Stimulated activated CD4-positive, alpha-beta T cell treated with anti-CD3 and anti-CD28 coated beads, Interleukin-2, amount 100 ng/mL, for 24 hours (primary cell): ENCODE measurements around the gene FAM118A.
"Not testable (repeated sequence)": the region's sequence is repeated elsewhere in the genome, so short reads cannot be mapped to it uniquely, and the experiment has no call there.

ENCODE experiments used
- DNase-seq, 2 donors: peaks; one replicate each; pipeline ENCODE4 v3.0.0-alpha.2; 2020

The FAM118A gene

DNA sequence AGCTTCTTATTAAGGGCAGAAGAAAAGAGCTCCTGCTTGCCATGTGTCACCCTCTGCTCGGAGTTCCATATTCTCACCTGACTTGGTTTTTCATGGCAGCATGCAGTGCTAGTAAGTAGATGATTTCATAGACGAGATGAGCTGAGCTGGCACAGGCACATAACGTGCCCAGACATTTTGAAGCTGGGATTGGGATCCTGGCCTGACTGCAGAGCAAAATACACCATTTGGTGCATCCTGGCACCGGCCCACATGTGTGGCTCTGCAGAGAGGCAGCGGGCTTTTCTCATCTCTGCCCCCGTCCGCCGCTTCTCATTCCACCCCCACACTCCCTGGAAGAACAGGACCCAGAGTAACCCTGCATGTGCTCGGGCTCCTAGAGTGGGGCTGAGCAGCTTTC lies 24.8 kb downstream of the FAM118A start:
- no peak for DNase-seq

DNA sequence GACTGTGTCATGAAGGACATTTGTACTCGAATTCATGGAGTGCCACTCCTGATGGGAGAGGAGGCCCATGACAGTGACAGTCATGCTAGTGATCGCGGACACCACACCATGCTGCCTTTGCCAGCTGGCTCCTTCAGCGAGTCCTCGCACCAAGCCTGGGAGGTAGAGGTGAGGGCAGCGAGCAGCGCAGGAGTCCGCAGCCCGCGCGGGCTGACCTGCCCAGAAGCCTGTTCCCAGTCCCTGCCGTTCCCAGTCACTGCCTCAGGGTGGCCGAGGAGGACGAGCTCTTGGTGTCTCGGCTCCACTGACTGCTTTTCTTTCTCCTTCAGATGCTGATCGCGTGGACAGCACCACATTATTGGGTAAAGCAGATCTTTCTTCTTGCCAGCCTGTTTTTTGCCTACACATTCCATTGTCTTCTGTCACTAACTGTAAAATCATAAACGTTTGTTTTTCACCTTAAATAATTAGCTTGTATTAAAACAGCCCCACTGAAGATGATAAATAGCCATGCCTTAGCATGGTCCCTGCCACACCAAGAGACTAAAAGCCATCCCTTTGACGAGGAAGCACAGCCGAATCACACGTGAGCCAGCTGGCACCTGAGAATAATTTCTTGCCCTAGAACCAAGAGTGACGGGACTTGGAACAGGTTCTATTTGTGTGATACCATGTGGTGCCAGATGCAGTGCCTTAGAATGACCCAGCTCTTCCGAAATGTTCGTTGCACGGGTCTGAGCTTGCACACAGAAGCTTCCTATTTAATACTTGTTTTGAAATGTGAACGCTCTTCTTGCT lies 25.5 kb downstream of the FAM118A start:
- DNase-seq: no peak

DNA sequence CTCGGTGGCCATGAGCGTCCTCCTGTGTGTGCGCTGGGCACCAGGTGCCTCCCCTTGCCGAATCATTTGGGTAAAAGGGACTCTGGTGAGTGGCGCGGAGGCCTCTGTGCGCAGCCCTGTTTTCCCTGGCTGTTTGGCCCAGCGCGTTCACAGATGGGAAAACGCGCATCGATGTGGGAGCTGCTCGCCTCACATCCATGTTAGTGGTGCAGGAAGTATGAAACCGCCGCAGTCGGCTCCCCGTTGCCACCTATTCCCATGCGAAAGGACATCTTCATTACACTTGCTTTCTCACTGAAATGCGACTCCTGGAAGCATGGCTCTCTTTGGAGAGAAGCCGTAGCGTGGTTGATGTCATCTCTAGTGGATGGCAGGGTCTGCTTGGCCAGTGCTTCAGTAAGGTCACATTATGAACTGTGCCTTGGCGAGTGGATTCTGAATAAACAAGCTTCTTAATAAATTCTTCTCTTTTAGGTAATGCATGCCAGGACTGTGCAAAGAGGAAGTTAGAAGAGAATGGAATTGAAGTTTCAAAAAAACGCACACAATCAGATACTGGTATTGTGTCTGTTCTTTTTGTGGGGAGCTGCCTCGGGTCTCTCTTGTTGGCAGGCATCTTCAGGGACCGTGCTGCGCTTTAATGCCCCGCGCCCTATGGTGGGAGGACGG lies 26.3 kb downstream of the FAM118A start:
- no peak for DNase-seq

DNA sequence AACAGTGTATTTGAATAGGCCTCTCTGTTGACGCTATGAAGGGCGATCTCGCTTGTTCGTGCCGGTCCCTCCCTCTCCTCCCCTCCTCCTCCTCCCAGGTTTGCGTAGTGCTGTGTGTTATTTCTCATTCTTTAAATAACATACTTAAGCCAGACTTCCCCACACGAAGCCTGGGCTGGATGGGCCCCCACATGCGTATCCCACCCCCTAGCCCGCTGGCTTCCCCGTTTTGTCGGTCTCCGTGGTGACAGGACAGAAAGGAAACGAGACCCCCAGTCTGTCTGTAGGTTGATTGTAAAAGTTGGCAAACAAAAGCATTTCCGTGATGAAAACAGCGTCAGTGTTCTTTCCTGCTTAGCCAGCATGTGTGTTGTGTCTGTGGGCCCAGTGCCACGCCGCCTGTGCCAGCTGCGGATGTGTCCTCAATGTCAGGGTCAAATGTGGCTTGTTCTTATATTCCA lies 27.3 kb downstream of the FAM118A start:
- DNase-seq: no peak

DNA sequence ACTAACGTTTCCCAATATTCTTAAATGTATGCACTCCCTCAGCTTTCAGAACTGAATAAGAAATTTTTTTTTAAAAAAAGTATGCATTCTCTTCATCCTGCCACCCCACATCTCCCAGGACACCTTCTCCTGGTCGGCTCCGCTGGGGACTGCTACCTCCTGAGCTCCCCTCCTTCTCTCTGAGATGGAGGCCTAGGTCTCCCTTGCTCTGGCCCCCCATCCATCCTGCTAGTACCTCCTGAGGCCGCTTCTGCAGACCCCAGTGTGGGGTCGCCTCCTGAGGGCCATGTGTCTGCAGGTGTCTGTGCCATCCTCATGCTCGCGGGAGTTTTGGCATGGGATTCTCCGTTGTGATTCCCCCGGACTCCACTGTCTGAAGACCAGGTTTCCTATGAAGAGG lies 27.8 kb downstream of the FAM118A start:
- no peak for DNase-seq

DNA sequence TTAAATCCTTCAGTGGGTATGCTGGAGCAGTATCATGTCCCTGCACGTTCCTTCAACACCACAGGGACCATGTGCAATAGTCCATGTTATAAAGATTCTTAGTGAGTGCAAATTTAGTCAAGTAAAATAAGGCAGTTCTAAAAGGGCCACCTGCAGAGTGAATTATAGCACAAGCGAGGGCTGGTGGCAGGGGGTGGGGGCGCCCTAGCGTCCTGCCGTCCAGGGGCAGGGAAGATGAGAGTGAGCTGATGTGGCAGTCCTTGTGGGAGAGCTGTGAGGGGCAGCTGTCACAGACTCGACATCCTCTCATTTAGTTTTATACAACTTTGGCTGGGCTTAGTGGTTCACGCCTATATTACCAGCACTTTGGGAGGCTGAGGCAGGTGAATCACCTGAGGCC lies 29.1 kb downstream of the FAM118A start:
- no peak for DNase-seq

DNA sequence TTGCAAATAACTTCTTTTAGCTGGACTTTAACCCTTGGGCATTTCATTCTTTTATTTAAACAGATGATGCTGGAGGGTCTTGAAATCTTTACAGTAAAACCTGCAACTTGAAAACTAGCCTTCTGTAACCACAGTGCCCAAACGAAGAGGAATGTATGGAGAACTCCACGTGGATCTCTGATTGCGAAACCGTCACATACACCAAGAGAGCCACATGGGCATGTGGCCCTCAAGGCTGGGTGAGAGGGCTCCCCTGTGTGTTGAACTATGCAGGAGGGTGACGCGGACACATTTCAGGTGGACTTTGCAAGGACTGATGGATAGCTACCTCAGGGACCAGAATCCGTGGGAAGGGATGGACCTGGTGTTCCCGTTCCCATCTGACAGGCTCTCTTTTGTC lies 30.6 kb downstream of the FAM118A start:
- DNase-seq: no peak

DNA sequence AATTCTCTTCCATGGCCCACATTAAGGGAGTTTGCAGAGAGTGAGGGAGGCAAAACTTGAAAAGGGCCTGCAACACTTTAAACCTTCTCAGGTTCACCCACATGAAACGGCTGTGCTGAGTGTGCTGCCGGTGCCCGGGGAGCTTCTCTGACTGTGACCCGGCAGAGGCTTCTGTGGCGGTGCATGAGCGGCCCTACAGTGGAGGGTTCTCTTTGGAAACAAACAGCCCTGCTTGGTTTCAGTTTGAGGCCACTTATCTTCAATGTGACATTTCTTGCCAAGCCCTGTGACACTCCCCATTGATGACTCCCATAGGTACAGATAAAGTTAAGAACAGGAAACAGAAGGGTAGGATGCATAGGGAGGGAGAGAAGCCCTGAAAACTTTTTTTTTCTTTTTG lies 31.8 kb downstream of the FAM118A start:
- peak; percentile 53 to 58 for DNase-seq

DNA sequence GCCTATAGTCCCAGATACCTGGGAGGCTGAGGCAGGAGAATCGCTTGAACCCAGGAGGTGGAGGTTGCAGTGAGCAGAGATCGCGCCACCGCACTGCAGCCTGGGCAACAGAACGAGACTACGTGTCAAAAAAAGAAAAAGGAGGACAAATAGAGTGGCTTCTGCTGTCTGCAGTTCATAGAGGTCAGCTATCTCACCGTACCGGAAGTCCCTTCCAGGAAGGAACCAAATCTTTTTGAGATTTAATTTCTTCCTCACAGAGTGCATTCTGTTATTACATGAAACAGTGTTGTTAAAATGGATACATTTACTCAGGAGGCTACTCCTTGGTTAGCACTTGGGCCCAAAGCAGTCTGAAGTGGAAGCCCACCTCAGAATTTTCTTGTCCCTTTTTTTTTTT lies 33.4 kb downstream of the FAM118A start:
- no peak for DNase-seq

DNA sequence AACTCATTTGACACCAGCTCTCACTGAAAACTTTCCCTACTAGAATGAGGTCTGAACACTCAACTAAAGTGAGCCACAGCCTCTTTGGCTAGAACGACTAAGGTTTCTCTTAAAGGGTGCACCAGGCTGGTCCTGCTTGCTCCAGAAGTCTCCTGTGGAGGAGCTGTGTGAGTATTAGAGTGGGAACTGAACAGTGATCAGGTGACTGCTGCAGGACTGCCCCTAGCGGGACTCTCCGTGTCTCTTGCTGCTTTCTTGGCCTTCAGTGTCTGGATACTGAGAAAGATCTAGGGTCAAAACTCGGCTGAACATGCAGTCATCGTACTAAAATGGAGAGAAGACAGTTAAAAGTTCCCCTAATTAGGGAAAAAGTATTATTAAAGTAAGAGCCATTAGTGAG lies 34.6 kb downstream of the FAM118A start:
- no peak for DNase-seq

DNA sequence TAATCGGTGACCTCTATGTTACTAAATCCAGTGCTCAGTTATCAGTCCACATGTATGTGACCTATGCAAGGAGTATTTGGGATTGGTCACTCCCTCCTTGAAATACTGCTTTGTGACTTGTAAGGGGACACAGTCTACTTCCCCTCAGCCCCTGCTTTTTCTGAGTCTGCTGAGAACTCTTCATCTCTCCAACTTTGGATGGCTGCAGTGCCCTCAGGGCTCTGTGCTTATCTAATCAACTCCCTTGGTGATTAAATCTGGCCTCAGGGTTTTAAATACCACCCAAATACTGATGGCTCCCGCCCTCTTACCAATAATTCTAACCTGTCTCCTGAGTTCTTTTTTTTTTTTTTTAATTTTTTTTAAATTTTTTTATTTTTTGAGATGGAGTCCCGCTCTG lies 40.2 kb downstream of the FAM118A start:
- DNase-seq: no peak

DNA sequence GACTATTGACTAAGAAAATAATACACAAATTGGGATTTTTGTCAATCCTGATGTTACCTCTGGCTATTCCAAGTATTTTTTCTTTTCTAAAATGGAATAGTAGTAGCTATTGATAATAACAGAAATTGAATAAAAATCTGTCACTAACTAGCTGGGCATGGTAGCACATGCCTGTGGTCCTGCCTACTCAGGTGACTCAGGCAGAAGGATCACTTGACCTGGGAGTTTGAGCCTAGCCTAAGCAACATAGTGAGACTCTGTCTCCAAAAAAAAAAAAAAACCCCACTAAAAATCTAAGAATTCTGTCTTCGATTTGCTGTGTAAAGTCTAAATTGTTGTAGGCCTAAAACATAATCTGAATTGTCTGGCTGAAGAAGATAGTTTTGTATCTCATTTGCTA lies 42.2 kb downstream of the FAM118A start:
- no peak for DNase-seq

DNA sequence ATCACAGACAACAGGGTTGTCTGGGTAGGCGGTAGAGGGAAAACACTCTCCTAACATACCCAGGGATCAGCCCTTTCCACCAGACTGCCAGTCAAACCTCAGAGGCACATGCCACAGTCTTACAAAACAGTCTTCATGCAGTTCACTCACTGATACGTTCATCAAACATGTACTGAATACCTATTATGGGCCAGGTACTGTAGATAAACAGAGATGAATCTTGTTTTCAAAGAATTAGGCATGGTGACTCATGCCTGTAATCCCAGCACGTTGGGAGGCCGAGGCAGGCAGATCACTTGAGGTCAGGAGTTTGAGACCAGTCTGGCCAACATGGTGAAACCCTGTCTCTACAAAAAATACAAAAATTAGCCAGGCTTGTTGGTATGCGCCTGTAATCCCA lies 43.0 kb downstream of the FAM118A start:
- DNase-seq: not testable (repeated sequence)

DNA sequence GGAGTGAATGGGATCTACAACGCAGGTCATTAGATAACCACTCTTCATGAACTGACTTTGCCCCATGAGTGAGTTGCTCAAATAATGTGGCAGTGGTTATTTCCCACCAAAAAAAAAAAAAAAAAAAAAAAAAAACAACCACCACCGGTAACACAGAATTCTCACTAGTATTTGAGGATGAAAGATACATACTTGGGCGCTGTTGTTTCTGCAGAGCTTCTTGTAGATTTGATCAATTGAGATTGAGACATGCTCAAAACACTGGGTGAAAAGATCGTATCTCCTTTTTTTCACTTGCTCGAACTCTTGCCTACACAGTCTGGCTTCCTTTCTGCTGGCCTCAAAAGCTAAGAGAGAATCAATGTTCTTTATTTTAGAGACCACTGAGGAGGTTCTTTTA lies 44.1 kb downstream of the FAM118A start:
- DNase-seq: no peak

DNA sequence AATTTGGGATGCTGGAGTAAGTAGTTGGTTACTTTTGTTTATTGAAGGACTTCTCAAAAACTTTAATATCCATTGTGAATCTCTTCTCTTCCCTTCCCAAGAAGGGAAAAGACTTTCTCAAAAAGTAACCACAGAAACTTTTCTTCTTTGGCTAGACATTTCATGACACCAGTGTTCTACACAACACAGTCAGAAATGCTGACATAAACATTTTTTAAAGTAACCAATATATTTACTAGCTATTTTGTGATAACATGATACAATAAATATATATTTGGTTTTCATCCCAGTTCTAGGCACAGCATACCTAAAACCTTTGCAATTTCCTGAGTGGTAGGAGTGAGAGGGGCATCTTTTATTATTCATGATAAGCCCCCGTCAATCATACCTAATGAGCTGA lies 47.8 kb downstream of the FAM118A start:
- no peak for DNase-seq

DNA sequence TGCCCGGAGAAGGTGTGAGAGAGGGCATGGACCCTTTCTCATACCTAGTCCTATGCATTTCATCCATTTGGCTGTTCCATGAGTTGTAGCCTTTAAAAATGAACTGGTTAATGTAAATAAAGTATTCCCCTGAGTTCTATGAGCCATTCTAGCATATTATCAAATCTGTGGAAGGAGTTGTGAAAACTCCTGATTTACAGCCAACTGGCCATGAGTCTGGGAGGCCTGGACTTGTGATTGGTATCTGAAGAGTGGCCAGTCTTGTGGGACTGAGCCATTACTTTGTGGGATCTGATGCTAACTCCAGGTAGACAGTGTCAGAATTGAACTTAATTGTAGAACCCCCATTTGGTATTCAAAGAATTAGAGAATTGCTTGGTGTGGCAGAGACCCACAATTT lies 48.4 kb downstream of the FAM118A start:
- DNase-seq: no peak

DNA sequence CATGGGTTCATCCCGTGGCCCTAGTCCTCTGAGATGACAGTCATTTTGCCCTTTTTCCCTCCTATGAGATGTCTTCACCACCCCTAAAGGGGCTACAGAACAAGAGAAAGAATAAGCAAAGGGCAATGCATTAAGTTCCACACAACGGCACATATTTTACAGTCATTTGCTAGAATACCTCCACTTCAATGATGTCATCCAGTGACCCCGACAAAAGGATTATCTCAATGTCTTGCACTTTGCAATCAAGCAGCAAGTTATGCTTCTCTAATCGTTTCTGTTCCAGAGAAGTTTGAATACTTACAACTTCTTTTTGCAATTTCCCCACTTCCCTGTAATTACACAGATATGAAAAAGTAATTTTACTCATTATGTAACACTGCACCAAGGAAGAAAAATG lies 49.9 kb downstream of the FAM118A start:
- no peak for DNase-seq

DNA sequence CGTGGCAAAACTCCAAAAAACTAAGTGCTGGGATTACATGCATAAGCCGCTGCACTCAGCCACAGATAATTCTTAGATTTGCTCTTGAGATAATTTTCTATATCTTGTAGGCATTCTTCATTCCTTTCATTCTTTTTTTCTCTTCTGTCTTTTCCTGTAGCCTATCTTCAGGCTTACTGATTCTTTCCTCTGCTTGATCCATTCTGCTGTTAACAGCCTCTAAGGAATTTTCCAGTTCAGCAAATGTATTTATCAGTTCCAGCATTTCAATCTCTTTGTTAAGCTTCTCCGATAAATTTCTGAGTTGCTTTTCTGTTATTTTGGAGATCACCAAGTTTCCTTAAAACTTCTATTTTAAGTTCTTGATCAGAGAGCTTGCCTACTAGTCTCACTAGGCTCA lies 57.0 kb downstream of the FAM118A start:
- no peak for DNase-seq

DNA sequence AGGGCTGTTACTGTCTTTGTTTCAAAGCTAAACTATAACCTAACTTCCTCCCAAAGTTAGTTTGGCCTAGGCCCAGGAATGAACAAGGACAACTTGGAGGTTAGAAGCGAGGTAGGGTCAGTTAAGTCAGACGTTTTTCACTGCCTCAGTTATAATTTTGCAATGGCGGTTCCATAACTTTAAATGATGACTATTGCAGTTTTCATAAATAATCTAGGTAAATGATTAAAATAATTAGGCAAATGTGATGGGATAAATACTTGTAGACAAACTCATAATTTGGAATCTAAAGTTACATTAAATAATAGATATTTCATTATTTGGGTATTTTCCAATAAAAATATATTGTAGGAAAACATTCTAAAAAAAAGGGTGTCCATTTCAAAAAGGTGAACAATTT lies 63.9 kb downstream of the FAM118A start:
- not testable (repeated sequence) for DNase-seq

DNA sequence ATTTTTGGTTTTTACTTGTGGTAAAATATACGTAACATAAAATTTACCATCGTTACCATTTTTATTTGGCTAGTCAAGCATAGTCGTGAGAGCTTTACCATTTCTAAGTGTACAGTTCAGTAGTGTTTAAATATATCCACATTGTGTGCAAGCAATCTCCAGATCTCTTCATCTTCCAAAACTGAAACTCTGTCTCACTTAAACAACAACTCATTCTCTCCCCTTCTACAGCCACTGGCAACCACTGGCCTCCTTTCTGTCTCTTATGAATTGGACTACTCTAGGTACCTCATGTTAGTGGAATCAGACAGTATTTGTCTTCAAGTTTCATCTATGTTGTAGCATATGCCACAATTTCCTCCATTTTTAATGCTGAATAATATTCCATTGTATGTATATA lies 66.3 kb downstream of the FAM118A start:
- DNase-seq: no peak

DNA sequence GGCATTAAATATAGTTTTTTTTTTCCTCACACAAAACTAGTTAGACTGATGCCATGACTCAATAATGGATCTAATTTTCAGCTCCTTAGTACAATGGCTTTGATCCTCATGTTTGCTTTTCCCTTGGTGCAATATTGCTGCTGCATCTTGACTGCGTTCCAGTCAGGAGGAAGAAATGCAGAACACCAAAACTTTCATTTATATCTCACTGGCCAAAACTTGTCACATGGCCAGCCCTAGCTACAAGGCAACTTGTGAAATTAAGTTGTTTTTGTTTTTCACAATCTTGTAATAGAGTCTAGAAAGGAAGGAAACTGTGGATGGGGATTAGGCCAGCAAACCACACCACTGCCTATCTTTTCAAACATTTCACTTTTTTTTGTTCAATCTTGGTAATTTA lies 67.0 kb downstream of the FAM118A start:
- DNase-seq: no peak

DNA sequence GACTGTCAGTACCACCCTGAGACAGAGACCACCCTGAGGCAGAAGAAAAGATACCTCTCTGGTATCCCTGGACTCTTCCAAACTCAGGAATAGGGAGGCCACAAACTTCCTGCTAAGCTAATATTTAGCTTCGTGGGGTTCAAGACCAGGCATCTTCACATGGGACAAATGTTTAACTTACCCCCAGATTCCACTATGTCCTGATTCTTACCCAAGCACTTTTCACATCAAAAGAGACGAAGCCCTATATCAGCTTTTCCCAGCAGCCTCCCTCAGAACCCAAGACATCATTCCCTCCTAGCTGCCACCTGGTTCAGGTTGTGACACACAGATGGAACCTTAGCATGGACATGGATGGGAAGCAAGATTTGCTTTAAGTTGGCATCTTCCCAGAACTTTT lies 71.6 kb downstream of the FAM118A start:
- no peak for DNase-seq

DNA sequence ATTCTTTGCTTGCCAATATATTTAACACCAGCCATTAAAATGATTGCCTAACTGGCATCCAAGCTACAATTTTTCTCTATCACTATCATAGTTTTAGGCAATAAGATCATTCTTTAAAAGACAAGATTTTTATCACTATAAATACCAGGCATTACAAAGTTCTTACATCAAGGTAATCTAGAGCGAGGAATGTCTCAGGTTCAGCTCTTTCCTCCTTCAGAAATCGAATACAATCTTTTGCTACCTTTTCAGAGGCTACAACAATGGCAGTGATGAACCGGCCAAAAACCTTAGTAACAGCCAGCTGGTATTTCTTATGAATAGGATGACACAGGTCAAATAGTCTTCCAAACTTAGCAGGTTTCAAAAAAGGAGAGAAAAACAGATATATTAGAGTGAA lies 79.8 kb downstream of the FAM118A start:
- DNase-seq: no peak
